22Rv1 (cell line): ENCODE results near the gene HOXD12.

Experiments used
- CTCF ChIP-seq: fragments of 450-650 bp; IDR thresholded peaks from 2 replicates; pipeline ENCODE4 v1.5.1; 2017; ENCODE audit warnings: mild to moderate bottlenecking
- ZFX ChIP-seq: fragments of 450-650 bp; IDR thresholded peaks from 2 replicates; pipeline ENCODE4 v1.6.1; 2017; ENCODE audit warnings: antibody characterized with exemption, borderline replicate concordance

- TF ChIP-seq CTCF, result no peak
- TF ChIP-seq ZFX, result no peak
These were observed 37.6 kb downstream of the HOXD12 start for GRCh38 chr2:176137252-176137580.
